Kidney epithelial cell (primary cell): ENCODE data around the gene SEC11A. TPM values are rescaled to one million over a fixed set of nuclear protein-coding genes. Genes with fewer than 3 reads are reported as not detected.
"Not testable (repeated sequence)": the region's sequence is repeated elsewhere in the genome, so short reads cannot be mapped to it uniquely, and the experiment has no call there.

Experiments
- DNase-seq: peaks from one replicate; pipeline ENCODE4 v3.0.0-alpha.2; 2010; ENCODE audit warnings: low read depth
- H3K27me3 ChIP-seq: 2 replicates; pipeline ENCODE4 v1.6.0; 2011; ENCODE audit warnings: low read length; ENCODE audit not compliant: control insufficient read depth, insufficient read depth
- H3K36me3 ChIP-seq: 2 replicates; pipeline ENCODE4 v1.5.1; 2011; ENCODE audit warnings: low read length; ENCODE audit not compliant: control insufficient read depth, insufficient read depth
- H3K4me3 ChIP-seq: 2 replicates; pipeline ENCODE4 v1.5.1; 2011; ENCODE audit warnings: low read depth, mild to moderate bottlenecking, control low read depth, low read length
- CTCF ChIP-seq: IDR thresholded peaks from 2 replicates; pipeline ENCODE4 v1.5.1; 2011; ENCODE audit warnings: mild to moderate bottlenecking, moderate library complexity, low read length, control low read depth, inconsistent platforms; ENCODE audit not compliant: insufficient read depth, poor library complexity, severe bottlenecking
- total RNA-seq: library from RNA; depleted of rRNA; stranded (reverse); fragments of >200 nt; gene quantifications from 2 replicates; pipeline ENCODE4 v1.2.3, GENCODE V29; 2015

The SEC11A gene
- total RNA-seq, 1 donor from 2014 or later, result 213 TPM

GRCh38 chr15:84699538-84700191, 16.3 kb downstream of the SEC11A start:
- Histone ChIP-seq H3K4me3 (no peak overlapping the region), H3K27me3 (no peaks in the 10 kb centered on the region), H3K36me3 (no peaks in the 10 kb centered on the region)
- DNase-seq, result no peak
- no peak for TF ChIP-seq CTCF

GRCh38 chr15:84697236-84697990, 18.5 kb downstream of the SEC11A start:
- H3K27me3 ChIP-seq, result no peaks in the 10 kb centered on the region
- H3K36me3 ChIP-seq, result no peaks in the 10 kb centered on the region
- no peak for DNase-seq
- H3K4me3 ChIP-seq, result no peak overlapping the region
- TF ChIP-seq CTCF, result no peak

GRCh38 chr15:84696757-84697156, 19.2 kb downstream of the SEC11A start:
- TF ChIP-seq CTCF, result no peak
- DNase-seq, result no peak
- Histone ChIP-seq H3K4me3 (no peak overlapping the region), H3K27me3 (no peaks in the 10 kb centered on the region), H3K36me3 (no peaks in the 10 kb centered on the region)

- H3K36me3 ChIP-seq, result no peaks in the 10 kb centered on the region
- H3K27me3 ChIP-seq, result no peaks in the 10 kb centered on the region
- no peak for TF ChIP-seq CTCF
- no peak for DNase-seq
- H3K4me3 ChIP-seq, result no peak overlapping the region
Measured at GRCh38 chr15:84690342-84690741, 25.6 kb downstream of the SEC11A start.

GRCh38 chr15:84689858-84690257, 26.1 kb downstream of the SEC11A start:
- no peaks in the 10 kb centered on the region for H3K36me3 ChIP-seq
- no peak for DNase-seq
- H3K4me3 ChIP-seq, result no peak overlapping the region
- TF ChIP-seq CTCF, result no peak
- H3K27me3 ChIP-seq, result no peaks in the 10 kb centered on the region

GRCh38 chr15:84686446-84686845, 29.5 kb downstream of the SEC11A start:
- not testable (repeated sequence) for H3K27me3 ChIP-seq

More at GRCh38 chr15:84686446-84686845, 29.5 kb downstream of the SEC11A start:
- not testable (repeated sequence) for DNase-seq, H3K36me3 ChIP-seq, H3K4me3 ChIP-seq
